ENCODE data around the gene ENTPD6.

DNA sequence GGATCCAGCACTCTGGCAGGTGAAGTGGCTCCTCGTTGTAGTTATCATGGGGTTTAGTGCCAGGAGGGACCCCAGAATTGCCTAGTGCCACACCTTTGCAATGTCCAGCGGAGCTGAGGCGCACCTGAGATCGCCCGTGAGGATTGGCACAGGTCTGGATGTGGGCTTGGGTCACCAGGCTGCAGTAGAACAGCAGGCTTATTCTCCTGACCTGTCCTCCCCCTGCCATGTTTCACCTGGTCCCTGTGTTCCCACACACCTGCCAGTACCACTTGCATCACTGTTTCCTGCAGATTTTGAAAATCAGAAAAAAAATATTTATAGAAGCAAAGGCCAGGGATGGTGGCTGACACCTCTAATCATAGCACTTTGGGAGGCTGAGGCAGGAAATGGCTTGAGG is 16.7 kb downstream of the ENTPD6 start:
- TF ChIP-seq, protein P1, sequence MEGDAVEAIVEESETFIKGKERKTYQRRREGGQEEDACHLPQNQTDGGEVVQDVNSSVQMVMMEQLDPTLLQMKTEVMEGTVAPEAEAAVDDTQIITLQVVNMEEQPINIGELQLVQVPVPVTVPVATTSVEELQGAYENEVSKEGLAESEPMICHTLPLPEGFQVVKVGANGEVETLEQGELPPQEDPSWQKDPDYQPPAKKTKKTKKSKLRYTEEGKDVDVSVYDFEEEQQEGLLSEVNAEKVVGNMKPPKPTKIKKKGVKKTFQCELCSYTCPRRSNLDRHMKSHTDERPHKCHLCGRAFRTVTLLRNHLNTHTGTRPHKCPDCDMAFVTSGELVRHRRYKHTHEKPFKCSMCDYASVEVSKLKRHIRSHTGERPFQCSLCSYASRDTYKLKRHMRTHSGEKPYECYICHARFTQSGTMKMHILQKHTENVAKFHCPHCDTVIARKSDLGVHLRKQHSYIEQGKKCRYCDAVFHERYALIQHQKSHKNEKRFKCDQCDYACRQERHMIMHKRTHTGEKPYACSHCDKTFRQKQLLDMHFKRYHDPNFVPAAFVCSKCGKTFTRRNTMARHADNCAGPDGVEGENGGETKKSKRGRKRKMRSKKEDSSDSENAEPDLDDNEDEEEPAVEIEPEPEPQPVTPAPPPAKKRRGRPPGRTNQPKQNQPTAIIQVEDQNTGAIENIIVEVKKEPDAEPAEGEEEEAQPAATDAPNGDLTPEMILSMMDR (IDR thresholded peaks at IDR 0.05; ENCODE audit: low read depth, low read length): no peak
- no peak for TF ChIP-seq EZH2phosphoT487 (IDR thresholded peaks at IDR 0.05; ENCODE audit: low read depth)

Measured in OCI-LY3 (cell line).